GM12873 (cell line): Measurements from ENCODE around the gene SHROOM3.

Experiments used
- TF ChIP-seq, protein P1 (sequence below): IDR thresholded peaks from 2 replicates; pipeline ENCODE4 v1.5.1; 2012; ENCODE audit warnings: low read depth, mild to moderate bottlenecking, moderate library complexity, low read length, control low read depth; ENCODE audit not compliant: insufficient read depth; ENCODE audit errors: missing control alignments

The SHROOM3 gene

DNA sequence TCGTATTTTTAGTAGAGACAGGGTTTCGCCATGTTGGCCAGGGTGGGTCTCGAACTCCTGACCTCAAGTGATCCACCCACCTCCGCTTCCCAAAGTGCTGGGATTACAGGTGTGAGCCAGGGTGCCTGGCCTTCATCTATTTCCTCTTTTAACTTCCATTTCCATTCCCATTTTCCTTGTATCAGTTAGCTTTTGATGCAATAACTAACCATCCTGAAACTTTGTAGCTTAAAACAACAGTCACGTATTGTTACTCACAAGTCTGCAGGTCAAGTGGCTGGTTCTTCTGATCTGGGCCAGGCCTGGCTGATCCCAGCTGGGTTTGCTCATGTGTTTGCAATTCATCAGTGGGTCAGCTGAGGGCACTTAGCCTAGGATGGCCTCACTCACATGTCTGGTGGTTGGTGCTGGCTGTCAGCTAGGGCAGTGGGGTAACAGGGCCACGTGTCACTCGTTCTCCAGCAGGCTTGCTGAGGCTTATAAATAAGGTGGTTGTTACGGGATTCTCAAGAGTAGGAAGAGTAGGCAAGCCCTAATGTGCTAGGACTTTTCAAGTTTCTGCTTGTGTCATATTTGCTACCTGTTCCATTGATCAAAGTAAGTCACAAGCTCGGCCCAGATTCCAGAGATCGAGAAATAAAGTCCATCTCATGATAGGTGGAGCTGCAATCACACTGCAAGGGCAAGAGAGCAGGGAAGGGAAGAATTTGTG lies 374.7 kb downstream of the SHROOM3 start:
- TF ChIP-seq, protein P1, sequence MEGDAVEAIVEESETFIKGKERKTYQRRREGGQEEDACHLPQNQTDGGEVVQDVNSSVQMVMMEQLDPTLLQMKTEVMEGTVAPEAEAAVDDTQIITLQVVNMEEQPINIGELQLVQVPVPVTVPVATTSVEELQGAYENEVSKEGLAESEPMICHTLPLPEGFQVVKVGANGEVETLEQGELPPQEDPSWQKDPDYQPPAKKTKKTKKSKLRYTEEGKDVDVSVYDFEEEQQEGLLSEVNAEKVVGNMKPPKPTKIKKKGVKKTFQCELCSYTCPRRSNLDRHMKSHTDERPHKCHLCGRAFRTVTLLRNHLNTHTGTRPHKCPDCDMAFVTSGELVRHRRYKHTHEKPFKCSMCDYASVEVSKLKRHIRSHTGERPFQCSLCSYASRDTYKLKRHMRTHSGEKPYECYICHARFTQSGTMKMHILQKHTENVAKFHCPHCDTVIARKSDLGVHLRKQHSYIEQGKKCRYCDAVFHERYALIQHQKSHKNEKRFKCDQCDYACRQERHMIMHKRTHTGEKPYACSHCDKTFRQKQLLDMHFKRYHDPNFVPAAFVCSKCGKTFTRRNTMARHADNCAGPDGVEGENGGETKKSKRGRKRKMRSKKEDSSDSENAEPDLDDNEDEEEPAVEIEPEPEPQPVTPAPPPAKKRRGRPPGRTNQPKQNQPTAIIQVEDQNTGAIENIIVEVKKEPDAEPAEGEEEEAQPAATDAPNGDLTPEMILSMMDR = no peak

DNA sequence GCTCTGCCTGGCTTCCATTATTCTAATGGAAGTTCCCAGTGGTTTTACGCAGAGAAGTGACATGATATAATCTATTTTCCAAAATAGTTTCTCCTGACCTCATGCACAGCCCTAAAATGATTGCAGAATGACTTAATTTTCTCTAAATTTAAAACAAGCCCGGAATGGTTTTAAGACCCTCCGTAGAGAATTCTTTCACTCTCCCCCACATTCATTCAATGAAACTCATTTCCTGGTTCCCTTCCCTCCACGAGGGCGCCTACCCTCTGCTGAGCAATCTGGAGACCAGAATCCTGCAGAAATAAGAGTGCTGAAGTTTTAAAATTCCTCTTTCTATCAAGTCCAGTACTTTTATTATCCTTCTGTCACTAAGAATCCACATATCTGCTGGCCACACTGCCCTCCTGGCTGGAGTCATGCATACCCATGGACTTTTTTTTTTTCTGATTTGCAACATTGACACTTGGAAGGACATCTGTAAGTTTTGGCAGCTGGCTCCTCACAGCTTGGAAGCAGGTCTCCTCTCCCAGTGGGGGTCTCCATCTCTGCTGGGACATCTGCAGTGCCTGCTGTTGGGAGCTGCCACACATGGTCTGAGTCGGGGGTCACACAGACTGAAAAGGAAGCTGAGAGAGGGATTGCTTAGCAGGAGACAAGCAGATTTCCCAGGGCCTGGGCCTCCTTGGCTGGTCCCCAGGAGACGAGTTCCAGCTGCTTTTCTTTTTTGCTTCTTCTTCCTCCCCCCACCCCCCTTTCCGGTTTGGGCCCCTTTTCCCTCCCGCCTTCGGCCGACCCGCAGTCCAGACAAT lies 376.8 kb downstream of the SHROOM3 start:
- TF ChIP-seq, protein P1 = no peak

DNA sequence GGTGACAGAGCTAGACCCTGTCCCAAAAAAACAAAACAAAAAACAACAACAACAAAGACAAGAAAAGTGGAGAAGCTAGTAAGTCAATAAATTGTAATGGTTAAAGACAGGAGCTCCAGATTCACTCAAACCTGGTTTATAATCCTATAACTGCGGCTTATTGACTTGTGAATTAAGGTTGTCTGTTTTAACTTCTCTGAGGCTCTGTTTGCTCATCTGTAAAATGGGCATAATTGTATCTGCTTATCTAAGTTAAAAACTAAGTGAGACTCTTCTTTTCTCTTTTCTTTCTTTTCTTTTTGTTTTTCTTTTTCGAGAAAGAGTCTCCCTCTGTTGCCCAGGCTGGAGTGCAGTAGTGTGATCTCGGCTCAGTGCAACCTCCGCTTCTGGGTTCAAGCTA lies 378.0 kb downstream of the SHROOM3 start:
- TF ChIP-seq, protein P1 = no peak

DNA sequence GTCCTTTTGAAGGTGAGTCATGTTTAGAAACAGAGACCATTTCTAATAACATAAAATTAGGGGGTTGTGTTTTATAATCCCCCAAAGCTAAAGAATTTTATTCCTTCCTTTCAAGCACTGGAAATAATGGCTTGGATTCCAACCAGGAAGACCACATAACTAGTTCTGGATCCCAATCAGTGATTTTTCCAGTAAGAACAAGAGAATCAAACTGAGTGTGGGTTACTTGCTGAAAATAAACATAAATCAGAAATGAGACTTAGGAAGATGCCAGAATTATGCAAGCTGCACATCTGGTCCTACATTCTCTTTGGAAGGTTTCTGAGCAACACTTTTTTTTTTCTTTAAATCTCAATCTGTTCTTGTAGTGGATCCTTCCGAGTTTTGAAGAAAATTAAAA lies 386.6 kb downstream of the SHROOM3 start:
- TF ChIP-seq, protein P1 = no peak

DNA sequence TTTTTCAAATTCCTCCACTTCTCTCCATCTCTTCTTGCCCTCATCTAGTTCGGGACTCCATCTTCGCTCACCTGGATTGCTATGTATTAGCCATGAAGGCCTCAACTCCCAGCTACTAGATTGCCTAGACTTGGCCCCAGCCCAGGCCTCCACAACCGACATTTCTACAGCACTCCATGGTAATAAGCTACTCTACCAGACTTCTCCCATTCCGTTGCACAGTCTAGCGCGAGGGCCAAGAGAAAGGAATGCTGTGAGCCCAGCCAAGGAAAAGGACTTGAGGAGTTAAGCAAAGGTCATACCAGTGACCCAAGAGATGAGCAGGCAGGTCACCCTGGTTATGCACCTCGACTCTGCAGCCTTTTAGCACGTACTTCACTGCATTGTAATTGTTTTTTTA lies 387.3 kb downstream of the SHROOM3 start:
- TF ChIP-seq, protein P1 = no peak

DNA sequence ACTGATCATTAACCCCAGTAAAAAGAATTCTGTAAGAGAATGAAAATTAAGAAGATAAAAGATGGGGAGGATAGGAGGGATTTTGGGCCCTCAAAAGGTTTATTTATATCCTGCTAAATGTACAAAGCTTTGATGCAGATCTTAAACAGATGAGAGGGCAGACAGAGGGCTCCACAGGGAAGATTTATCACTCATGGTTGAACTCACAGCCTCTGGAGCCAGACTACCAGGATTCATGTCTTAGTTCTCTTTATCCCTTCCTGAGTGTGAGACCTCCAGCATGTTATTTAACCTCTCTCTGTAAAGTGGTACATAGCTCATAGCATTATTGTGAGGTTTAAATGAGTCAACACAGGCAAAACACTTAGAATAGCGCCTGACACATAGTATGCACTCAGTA lies 388.5 kb downstream of the SHROOM3 start:
- TF ChIP-seq, protein P1 = no peak

DNA sequence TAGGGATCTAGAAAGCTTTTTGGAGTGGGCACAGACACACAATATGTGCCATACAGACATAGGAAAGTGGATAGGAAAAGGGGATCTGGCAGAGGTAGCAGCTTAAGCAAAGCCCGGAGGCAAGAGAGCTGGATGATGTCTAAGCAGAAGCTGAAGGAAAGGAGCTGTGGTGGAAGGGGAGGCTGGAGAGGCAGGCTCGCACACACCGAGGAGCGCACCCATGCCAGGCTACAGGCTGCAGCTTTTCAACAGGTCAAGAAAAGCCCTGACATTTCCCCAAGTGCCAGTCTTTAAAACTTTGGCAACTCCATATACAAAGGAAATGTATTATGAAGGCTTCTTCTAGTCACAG lies 395.6 kb downstream of the SHROOM3 start:
- TF ChIP-seq, protein P1 = no peak
